ENCODE measurements around the gene LELP1. TPM values are rescaled to one million over a fixed set of nuclear protein-coding genes. Genes with fewer than 3 reads are reported as not detected.

LELP1 gene
- polyA plus RNA-seq (2012; rRNA removed) = not detected in 2 replicates
- not detected in 2 replicates for polyA plus RNA-seq (2012; cell fraction: cytosol; rRNA removed)
- not detected in 2 replicates for polyA plus RNA-seq (2012; cell fraction: nucleus; rRNA removed)

- 0% methylated on average over 1 of the region's 1 CpG for WGBS (ENCODE audit: low lambda C conversion rate)
- H3K79me2 ChIP-seq (ENCODE audit: insufficient read depth) = no peaks in the 10 kb centered on the region
- ChIA-PET CTCF (interaction anchor here (1.5 kb wide), 1 partner anchor 15 kb away, joined by 5 read pairs; no protein-coding TSS in a partner anchor), POLR2A (no interaction called here)
- no peak for TF ChIP-seq EZH2phosphoT487 (IDR thresholded peaks at IDR 0.05; ENCODE audit: borderline replicate concordance, low read depth)
- TF ChIP-seq USF2 (IDR thresholded peaks at IDR 0.05; ENCODE audit: borderline replicate concordance, low read depth, low read length) = no peak
- no peak for TF ChIP-seq TAF1 (IDR thresholded peaks at IDR 0.05; ENCODE audit: borderline replicate concordance, low read depth, low read length)
- no peak for TF ChIP-seq SMC3 (IDR thresholded peaks at IDR 0.05; ENCODE audit: low read depth, low read length)
- no peak for TF ChIP-seq RCOR1 (IDR thresholded peaks at IDR 0.05; ENCODE audit: low read length)
- no peak for TF ChIP-seq POLR2AphosphoS5 (IDR thresholded peaks at IDR 0.05; ENCODE audit: low read depth, low read length)
- no peak for TF ChIP-seq JUND (IDR thresholded peaks at IDR 0.05)
- TF ChIP-seq CHD2 (IDR thresholded peaks at IDR 0.05; ENCODE audit: low read length, partially characterized antibody) = no peak
- no peak for TF ChIP-seq USF1 (IDR thresholded peaks at IDR 0.05; ENCODE audit: borderline replicate concordance, low read depth)
- no peak for TF ChIP-seq MEF2A (IDR thresholded peaks at IDR 0.05; ENCODE audit: borderline replicate concordance, low read depth)
- TF ChIP-seq REST (IDR thresholded peaks at IDR 0.05; ENCODE audit: low read depth, low read length) = no peak
- no peak within 1 kb of the TSS for H3K27ac ChIP-seq (ENCODE audit: low read depth in 2 of 2, low read length in 1 of 2)
- no peaks in the 10 kb centered on the region for H4K20me1 ChIP-seq (ENCODE audit: insufficient read depth)
- H3K27me3 ChIP-seq (ENCODE audit: insufficient read depth) = peaks cover 14% of the 10 kb centered on the region; the same call in 1 of the 2 replicates
- no peaks in the 10 kb centered on the region for H3F3A ChIP-seq (replicated peaks; ENCODE audit: insufficient read depth)
- H2AFZ ChIP-seq (ENCODE audit: low read depth) = no peak within 1 kb of the TSS
- no peak for DNase-seq
- no peak within 1 kb of the TSS for H3K9ac ChIP-seq
- H3K4me2 ChIP-seq = no peak within 1 kb of the TSS
- no peaks in the 10 kb centered on the region for H3K4me1 ChIP-seq (ENCODE audit: control insufficient read depth in 1 of 2, insufficient read depth in 2 of 2, low read depth in 1 of 2, low read length in 1 of 2)
- no peaks in the 10 kb centered on the region for H3K9me2 ChIP-seq
- H3K36me3 ChIP-seq (replicated peaks in 1 of 2; ENCODE audit: control insufficient read depth in 1 of 2, insufficient read depth in 2 of 2, low read length in 1 of 2) = no peaks in the 10 kb centered on the region
- no peaks in the 10 kb centered on the region for H3K9me3 ChIP-seq
- H3K4me3 ChIP-seq (ENCODE audit: low read depth in 2 of 2, low read length in 1 of 2) = no peak within 1 kb of the TSS
Measured at GRCh38 chr1:153203130-153203529, at the start of gene LELP1. TSS of gene LELP1 (plus strand) at chr1:153203430. CDS start at chr1:153204708, 1,278 bp downstream.

- no peaks in the 10 kb centered on the region for H3K9me2 ChIP-seq
Measured at GRCh38 chr1:153155541-153155940, 47.7 kb upstream of the LELP1 start.

More at GRCh38 chr1:153155541-153155940, 47.7 kb upstream of the LELP1 start:
- H3K4me2 ChIP-seq = no peak overlapping the region
- no peaks in the 10 kb centered on the region for H3K4me1 ChIP-seq (ENCODE audit: control insufficient read depth in 1 of 2, insufficient read depth in 2 of 2, low read depth in 1 of 2, low read length in 1 of 2)
- no peak for DNase-seq
- H3F3A ChIP-seq (replicated peaks; ENCODE audit: insufficient read depth) = no peaks in the 10 kb centered on the region
- no peaks in the 10 kb centered on the region for H3K79me2 ChIP-seq (ENCODE audit: insufficient read depth)
- CTCF ChIA-PET = no interaction called here
- H3K27ac ChIP-seq (ENCODE audit: low read depth in 2 of 2, low read length in 1 of 2) = no peak overlapping the region
- no peaks in the 10 kb centered on the region for H3K27me3 ChIP-seq (ENCODE audit: insufficient read depth)
- POLR2A ChIA-PET = no interaction called here
- H3K4me3 ChIP-seq (ENCODE audit: low read depth in 2 of 2, low read length in 1 of 2) = no peak overlapping the region
- H3K9me3 ChIP-seq = no peaks in the 10 kb centered on the region
- no peak overlapping the region for H2AFZ ChIP-seq (ENCODE audit: low read depth)
- H3K9ac ChIP-seq = no peak overlapping the region
- no peaks in the 10 kb centered on the region for H3K36me3 ChIP-seq (replicated peaks in 1 of 2; ENCODE audit: control insufficient read depth in 1 of 2, insufficient read depth in 2 of 2, low read length in 1 of 2)
- 0% methylated on average over 2 of the region's 2 CpGs for WGBS (ENCODE audit: low lambda C conversion rate)
- TF ChIP-seq USF2 (IDR thresholded peaks at IDR 0.05; ENCODE audit: borderline replicate concordance, low read depth, low read length) (no peak), JUND (IDR thresholded peaks at IDR 0.05) (no peak), RXRA (IDR thresholded peaks at IDR 0.05; ENCODE audit: borderline replicate concordance, low read depth) (no peak), TEAD4 (IDR thresholded peaks at IDR 0.05; ENCODE audit: borderline replicate concordance, insufficient read depth) (no peak), FOXJ3 (CRISPR knock-in tag; IDR thresholded peaks at IDR 0.05) (no peak), TCF12 (IDR thresholded peaks at IDR 0.05) (no peak), YY1 (IDR thresholded peaks at IDR 0.05; ENCODE audit: low read depth) (no peak), ELF1 (IDR thresholded peaks at IDR 0.05) (no peak), RCOR1 (IDR thresholded peaks at IDR 0.05; ENCODE audit: low read length) (no peak)
- H4K20me1 ChIP-seq (ENCODE audit: insufficient read depth) = no peaks in the 10 kb centered on the region

Data from SK-N-SH (cell line).